HG03342 (cell line): ENCODE measurements around the gene MOV10L1.

Source experiments
- ATAC-seq: cut with Tn5 transposase; IDR thresholded peaks from one replicate; pipeline ENCODE4 v1.9.1; 2021; ENCODE audit warnings: mild to moderate bottlenecking, moderate library complexity; ENCODE audit not compliant: unreplicated experiment

MOV10L1 gene

GRCh38 chr22:50173311-50173982, 83.6 kb downstream of the MOV10L1 start:
- ATAC-seq = no peak

- ATAC-seq = no peak
Observed at GRCh38 chr22:50173983-50174355, 84.2 kb downstream of the MOV10L1 start.

- ATAC-seq = no peak
Observed at GRCh38 chr22:50174382-50175190, 84.8 kb downstream of the MOV10L1 start.

GRCh38 chr22:50175191-50175461, 85.3 kb downstream of the MOV10L1 start:
- ATAC-seq = no peak

- ATAC-seq = no peak
Observed at GRCh38 chr22:50175921-50176849, 86.4 kb downstream of the MOV10L1 start.

- ATAC-seq = no peak
Observed at GRCh38 chr22:50176850-50177536, 87.2 kb downstream of the MOV10L1 start.

GRCh38 chr22:50177537-50178470, 88.0 kb downstream of the MOV10L1 start:
- ATAC-seq = no peak

- ATAC-seq = no peak
Observed at GRCh38 chr22:50178471-50178864, 88.7 kb downstream of the MOV10L1 start.

GRCh38 chr22:50178871-50179869, 89.4 kb downstream of the MOV10L1 start:
- ATAC-seq = no peak

- no peak for ATAC-seq
Observed at GRCh38 chr22:50179937-50180726, 90.3 kb downstream of the MOV10L1 start.

GRCh38 chr22:50180727-50181521, 91.1 kb downstream of the MOV10L1 start:
- ATAC-seq = no peak

- ATAC-seq = no peak
Observed at GRCh38 chr22:50182176-50183081, 92.6 kb downstream of the MOV10L1 start.

GRCh38 chr22:50183141-50183971, 93.5 kb downstream of the MOV10L1 start:
- no peak for ATAC-seq

GRCh38 chr22:50184004-50184901, 94.4 kb downstream of the MOV10L1 start:
- no peak for ATAC-seq
